T-cell (primary cell): Measurements from ENCODE around the gene ATRNL1. TPM values are rescaled to one million over a fixed set of nuclear protein-coding genes. Genes with fewer than 3 reads are reported as not detected.
"Not testable (repeated sequence)": the region's sequence is repeated elsewhere in the genome, so short reads cannot be mapped to it uniquely, and the experiment has no call there.

Experiments used
- ATAC-seq, 4 experiments: fragments of 200-7000 bp in 3 of 4; fragments of 150-1000 bp in 1 of 4; cut with Tn5 transposase; replicated peaks in 1 of 4; 1 replicate in 3 of 4; 2 replicates in 1 of 4; pipeline ENCODE4 v1.10.0; 2021; ENCODE audit warnings: moderate library complexity in 3 of 4, mild to moderate bottlenecking in 2 of 4, moderate number of reproducible peaks in 1 of 4
- CTCF ChIA-PET, 2 donors: fragments of 300-600 bp; sonication (Branson Sonifier 250); formaldehyde crosslinking; loops; one replicate each; lab custom pipeline; 2022; ENCODE audit warnings: antibody characterized with exemption in 2 of 2; lab: Charles Lee
- POLR2A ChIA-PET, 2 donors: fragments of 300-600 bp; sonication (Branson Sonifier 250); formaldehyde crosslinking; loops; one replicate each; lab custom pipeline; 2022; ENCODE audit warnings: antibody characterized with exemption in 2 of 2; lab: Charles Lee
- DNase-seq, 35 experiments: peaks; one replicate each; pipeline versions ENCODE4 v3.0.0 to v3.0.0-alpha.2; 2013 to 2023
- H3K27ac ChIP-seq: one replicate; pipeline ENCODE4 v1.5.1; 2013; ENCODE audit warnings: low read length
- H3K27me3 ChIP-seq, 2 experiments: replicated peaks in 1 of 2; 1 replicate in 1 of 2; 2 replicates in 1 of 2; pipeline versions ENCODE4 v1.6.1 to v1.7.0; 2013; ENCODE audit warnings: low read length in 1 of 2, mixed read lengths in 1 of 2; ENCODE audit not compliant: control insufficient read depth in 2 of 2, insufficient read depth in 2 of 2; ENCODE audit errors: extremely low read depth in 1 of 2
- H3K36me3 ChIP-seq, 2 donors: 1 replicate in 1 of 2; 2 replicates in 1 of 2; pipeline versions ENCODE4 v1.6.1 to v1.7.0; 2013; ENCODE audit warnings: low read length in 1 of 2; ENCODE audit not compliant: control insufficient read depth in 2 of 2, insufficient read depth in 1 of 2; ENCODE audit errors: extremely low read depth in 1 of 2
- H3K4me1 ChIP-seq, 2 experiments: 1 replicate in 1 of 2; 2 replicates in 1 of 2; pipeline versions ENCODE4 v1.6.1 to v1.7.0; 2013; ENCODE audit warnings: low read length in 2 of 2, mixed read lengths in 1 of 2; ENCODE audit not compliant: insufficient read depth in 2 of 2, control insufficient read depth in 1 of 2; ENCODE audit errors: extremely low read depth in 1 of 2
- H3K4me3 ChIP-seq, 2 donors: 1 replicate in 1 of 2; 2 replicates in 1 of 2; pipeline versions ENCODE4 v1.5.1 to v1.7.0; 2013; ENCODE audit warnings: mild to moderate bottlenecking in 2 of 2, low read length in 1 of 2, moderate library complexity in 1 of 2; ENCODE audit not compliant: control insufficient read depth in 1 of 2; ENCODE audit errors: extremely low read depth in 1 of 2
- H3K9me3 ChIP-seq: 2 replicates; pipeline ENCODE4 v1.7.0; 2013
- H3K27ac Mint-ChIP-seq, 2 donors: one replicate each; pipeline ENCODE4 v1.8.0; 2020 to 2021; ENCODE audit warnings: mild to moderate bottlenecking in 2 of 2, mixed read lengths in 2 of 2
- H3K27me3 Mint-ChIP-seq, 2 donors: one replicate each; pipeline ENCODE4 v1.8.0; 2021 to 2022; ENCODE audit warnings: mixed read lengths in 2 of 2
- H3K36me3 Mint-ChIP-seq: one replicate; pipeline ENCODE4 v1.8.0; 2021; ENCODE audit warnings: mixed read lengths
- H3K4me1 Mint-ChIP-seq, 3 donors: one replicate each; pipeline ENCODE4 v1.8.0; 2020 to 2022; ENCODE audit warnings: mixed read lengths in 3 of 3, mild to moderate bottlenecking in 1 of 3
- H3K4me3 Mint-ChIP-seq, 3 donors: one replicate each; pipeline ENCODE4 v1.8.0; 2020 to 2022; ENCODE audit warnings: mild to moderate bottlenecking in 3 of 3, mixed read lengths in 3 of 3, moderate library complexity in 3 of 3
- H3K9me3 Mint-ChIP-seq, 3 donors: one replicate each; pipeline ENCODE4 v1.8.0; 2020 to 2022; ENCODE audit warnings: mixed read lengths in 3 of 3
- WGBS: methylation state at CpG from one replicate; pipeline ENCODE4 v1.1.5; 2013; ENCODE audit warnings: missing lambda C conversion rate; ENCODE audit not compliant: insufficient coverage; 5-methylcytosine and 5-hydroxymethylcytosine counted together
- total RNA-seq, 35 experiments: library from RNA in 6 of 35; stranded (reverse) in 6 of 35; fragments of 120-200 nt in 1 of 35; gene quantifications; one replicate each; pipeline versions ENCODE4 v1.2.1 to v1.2.4 and lab custom pipeline; 2013 to 2026

Gene ATRNL1
- total RNA-seq, 5 donors from 2014 or later (not counting 1 experiment from before 2014, with no cell fraction given) = 0.18 to 0.35 (median 0.20) TPM; not detected in 2

- no peak overlapping the region for H3K27ac ChIP-seq
- POLR2A ChIA-PET = no interaction called here
- peaks cover 11 to 16% (median 12%) of the 10 kb centered on the region in 3 donors for H3K9me3 Mint-ChIP-seq
- WGBS = no CpG with 5 or more reads among the region's 1 CpG
- H3K27me3 Mint-ChIP-seq = no peaks in the 10 kb centered on the region
- no peaks in the 10 kb centered on the region for H3K4me1 Mint-ChIP-seq
- H3K27ac Mint-ChIP-seq = no peak overlapping the region
- no peaks in the 10 kb centered on the region for H3K36me3 ChIP-seq
- no peak overlapping the region for H3K4me3 ChIP-seq
- H3K4me1 ChIP-seq = no peaks in the 10 kb centered on the region
- H3K27me3 ChIP-seq = no peaks in the 10 kb centered on the region
- DNase-seq = no peak
- no peak for ATAC-seq
- CTCF ChIA-PET = no interaction called here
- H3K4me3 Mint-ChIP-seq = no peak overlapping the region
- H3K36me3 Mint-ChIP-seq = no peaks in the 10 kb centered on the region
- H3K9me3 ChIP-seq = no peaks in the 10 kb centered on the region
Measured at GRCh38 chr10:115402699-115403098, 309.5 kb downstream of the ATRNL1 start.

DNA sequence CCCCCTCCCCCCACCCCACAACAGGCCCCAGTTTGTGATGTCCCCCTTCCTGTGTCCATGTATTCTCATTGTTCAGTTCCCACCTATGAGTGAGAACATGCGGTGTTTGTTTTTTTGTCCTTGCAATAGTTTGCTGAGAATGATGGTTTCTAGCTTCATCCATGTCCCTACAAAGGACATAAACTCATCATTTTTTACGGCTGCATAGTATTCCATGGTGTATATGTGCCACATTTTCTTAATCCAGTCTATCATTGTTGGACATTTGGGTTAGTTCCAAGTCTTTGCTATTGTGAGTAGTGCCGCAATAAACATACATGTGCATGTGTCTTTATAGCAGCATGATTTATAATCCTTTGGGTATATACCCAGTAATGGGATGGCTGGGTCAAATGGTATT is 312.7 kb downstream of the ATRNL1 start:
- H3K9me3 Mint-ChIP-seq = peaks cover 11 to 25% (median 22%) of the 10 kb centered on the region in 3 donors
- H3K27me3 ChIP-seq, H3K4me1 Mint-ChIP-seq, H3K4me3 ChIP-seq, H3K27me3 Mint-ChIP-seq, H3K9me3 ChIP-seq, H3K4me3 Mint-ChIP-seq, DNase-seq, H3K27ac ChIP-seq, ATAC-seq, H3K36me3 ChIP-seq, H3K27ac Mint-ChIP-seq, H3K36me3 Mint-ChIP-seq, H3K4me1 ChIP-seq, CTCF ChIA-PET, POLR2A ChIA-PET: not testable (repeated sequence)
- WGBS = no CpG with 5 or more reads among the region's 3 CpGs

GRCh38 chr10:115409347-115409746 is 316.2 kb downstream of the ATRNL1 start:
- no peaks in the 10 kb centered on the region for H3K27me3 Mint-ChIP-seq
- no peak overlapping the region for H3K4me3 ChIP-seq
- H3K27me3 ChIP-seq = no peaks in the 10 kb centered on the region
- no peaks in the 10 kb centered on the region for H3K36me3 ChIP-seq
- H3K4me3 Mint-ChIP-seq = no peak overlapping the region
- no peak for ATAC-seq
- H3K27ac ChIP-seq = no peak overlapping the region
- DNase-seq = no peak
- no peak overlapping the region for H3K27ac Mint-ChIP-seq
- H3K9me3 Mint-ChIP-seq = peaks cover 16 to 34% (median 19%) of the 10 kb centered on the region in 3 donors
- H3K9me3 ChIP-seq = no peaks in the 10 kb centered on the region
- ChIA-PET POLR2A (no interaction called here), CTCF (no interaction called here)
- H3K4me1 Mint-ChIP-seq = no peaks in the 10 kb centered on the region
- no peaks in the 10 kb centered on the region for H3K36me3 Mint-ChIP-seq
- H3K4me1 ChIP-seq = no peaks in the 10 kb centered on the region

GRCh38 chr10:115417585-115418265 is 324.6 kb downstream of the ATRNL1 start:
- no peak overlapping the region for H3K4me3 ChIP-seq
- Mint-ChIP-seq H3K27me3 (no peaks in the 10 kb centered on the region), H3K9me3 (peaks cover 9 to 31% (median 13%) of the 10 kb centered on the region in 3 donors), H3K4me3 (no peak overlapping the region), H3K4me1 (no peaks in the 10 kb centered on the region), H3K36me3 (no peaks in the 10 kb centered on the region), H3K27ac (no peak overlapping the region)
- H3K27me3 ChIP-seq = no peaks in the 10 kb centered on the region
- H3K36me3 ChIP-seq = no peaks in the 10 kb centered on the region
- no peaks in the 10 kb centered on the region for H3K9me3 ChIP-seq
- ATAC-seq = no peak
- CTCF ChIA-PET = no interaction called here
- POLR2A ChIA-PET = interaction anchor here (0.5 kb wide), 2 partner anchors 35 to 54 kb away, joined by 3 to 9 read pairs; no protein-coding TSS in a partner anchor
- no peak overlapping the region for H3K27ac ChIP-seq
- H3K4me1 ChIP-seq = no peaks in the 10 kb centered on the region
- peak in 1 of 35 experiments; percentile 1 for DNase-seq

DNA sequence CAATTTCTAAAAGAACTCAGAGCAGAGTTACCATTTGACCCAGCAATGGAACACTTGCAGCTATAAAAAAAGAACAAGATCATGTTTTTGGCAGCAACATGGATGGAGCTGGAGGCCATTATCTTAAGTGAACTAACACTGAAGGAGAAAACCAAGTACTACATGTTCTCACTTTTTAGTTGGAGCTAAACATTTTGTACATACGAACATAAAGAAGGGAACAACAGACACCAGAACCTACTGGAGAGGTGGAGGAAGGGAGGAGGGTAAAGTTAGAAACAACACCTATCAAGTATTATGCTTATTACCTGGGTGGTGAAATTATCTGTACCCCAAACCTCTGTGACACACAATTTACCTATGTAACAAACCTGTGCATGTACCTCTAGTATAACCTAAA is 329.5 kb downstream of the ATRNL1 start:
- Mint-ChIP-seq H3K36me3 (no peaks in the 10 kb centered on the region), H3K27me3 (no peaks in the 10 kb centered on the region), H3K9me3 (peaks cover 8 to 25% (median 16%) of the 10 kb centered on the region in 3 donors), H3K27ac (no peak overlapping the region), H3K4me1 (no peaks in the 10 kb centered on the region), H3K4me3 (no peak overlapping the region)
- H3K4me1 ChIP-seq = no peaks in the 10 kb centered on the region
- H3K4me3 ChIP-seq = no peak overlapping the region
- no CpG with 5 or more reads among the region's 1 CpG for WGBS
- no peak overlapping the region for H3K27ac ChIP-seq
- ATAC-seq = no peak
- POLR2A ChIA-PET = no interaction called here
- H3K36me3 ChIP-seq = no peaks in the 10 kb centered on the region
- CTCF ChIA-PET = no interaction called here
- H3K27me3 ChIP-seq = no peaks in the 10 kb centered on the region
- no peaks in the 10 kb centered on the region for H3K9me3 ChIP-seq
- DNase-seq = no peak

DNA sequence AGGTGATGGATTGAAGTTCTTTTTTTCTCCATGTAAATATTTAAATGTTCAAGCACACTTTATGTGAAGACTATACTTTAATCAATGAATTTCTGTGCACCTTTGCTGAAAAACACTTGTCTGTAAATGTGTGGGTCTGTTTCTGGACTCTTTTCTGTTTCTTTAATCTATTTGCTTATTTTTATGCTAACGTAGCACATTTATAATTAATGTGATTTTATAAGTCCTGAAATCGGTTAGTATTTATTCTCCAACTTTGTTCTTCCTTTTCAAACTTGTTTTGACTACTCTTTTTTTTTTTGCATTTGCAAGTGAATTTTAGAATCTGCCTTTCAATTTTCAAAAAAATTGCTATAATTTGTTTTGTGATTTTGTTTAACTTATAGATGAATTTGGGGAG is 334.4 kb downstream of the ATRNL1 start:
- H3K27me3 ChIP-seq = no peaks in the 10 kb centered on the region
- ChIA-PET POLR2A (no interaction called here), CTCF (no interaction called here)
- no peak overlapping the region for H3K4me3 ChIP-seq
- Mint-ChIP-seq H3K4me1 (no peaks in the 10 kb centered on the region), H3K27me3 (no peaks in the 10 kb centered on the region), H3K9me3 (peaks cover 3 to 7% (median 4%) of the 10 kb centered on the region in 3 donors), H3K27ac (no peak overlapping the region), H3K4me3 (no peak overlapping the region), H3K36me3 (no peaks in the 10 kb centered on the region)
- H3K27ac ChIP-seq = no peak overlapping the region
- WGBS = no CpG with 5 or more reads among the region's 2 CpGs
- H3K36me3 ChIP-seq = no peaks in the 10 kb centered on the region
- no peaks in the 10 kb centered on the region for H3K4me1 ChIP-seq
- DNase-seq (no peak), ATAC-seq (no peak)
- no peaks in the 10 kb centered on the region for H3K9me3 ChIP-seq
